IMR-90 (cell line): ENCODE measurements around the gene CFAP73. TPM values are rescaled to one million over a fixed set of nuclear protein-coding genes. Genes with fewer than 3 reads are reported as not detected.

Experiments used
- ATAC-seq: fragments of 200-7000 bp; cut with Tn5 transposase; 2 replicates; pipeline ENCODE4 v1.9.1; 2020; ENCODE audit warnings: low read depth, mild to moderate bottlenecking, moderate library complexity
- BruUV-seq: library from RNA; stranded (reverse); fragments of 400-500 nt; replicated peaks from 2 replicates; lab custom pipeline; 2021; lab: Mats Ljungman, UMichigan
- CTCF ChIA-PET: fragments of 300-600 bp; formaldehyde crosslinking; extraction: SDS; loops from one replicate; lab custom pipeline; 2021; ENCODE audit warnings: antibody characterized with exemption; lab: Yijun Ruan, JAX
- POLR2A ChIA-PET: fragments of 300-600 bp; sonication (Branson Sonifier 250); formaldehyde crosslinking; loops from one replicate; lab custom pipeline; 2022; ENCODE audit warnings: antibody characterized with exemption; ENCODE audit not compliant: unreplicated experiment; lab: Charles Lee
- DNase-seq: peaks from one replicate; pipeline ENCODE4 v3.0.0; 2013
- H2AFZ ChIP-seq: replicated peaks from 2 replicates; pipeline ENCODE3; 2013; ENCODE audit warnings: low read length, mild to moderate bottlenecking; ENCODE audit not compliant: poor library complexity
- H2AK5ac ChIP-seq: 2 replicates; pipeline ENCODE4 v1.6.1; 2013; ENCODE audit warnings: low read depth, low read length, inconsistent platforms
- H2AK9ac ChIP-seq: replicated peaks from 2 replicates; pipeline ENCODE3; 2013; ENCODE audit warnings: mild to moderate bottlenecking, low read depth, low read length, moderate library complexity; ENCODE audit not compliant: poor library complexity
- H2BK120ac ChIP-seq: 2 replicates; pipeline ENCODE4 v1.6.1; 2013; ENCODE audit warnings: low read depth, low read length, inconsistent platforms
- H2BK15ac ChIP-seq: 3 replicates; pipeline ENCODE4 v1.6.1; 2013; ENCODE audit warnings: low read depth, low read length, inconsistent platforms
- H2BK20ac ChIP-seq: 2 replicates; pipeline ENCODE4 v1.6.1; 2013; ENCODE audit warnings: low read depth, mild to moderate bottlenecking, inconsistent platforms, low read length, moderate library complexity
- H2BK5ac ChIP-seq: 2 replicates; pipeline ENCODE4 v1.6.1; 2013; ENCODE audit warnings: mild to moderate bottlenecking, low read depth, low read length, inconsistent platforms; ENCODE audit not compliant: poor library complexity, severe bottlenecking
- H3K14ac ChIP-seq: replicated peaks from 2 replicates; pipeline ENCODE4 v1.6.1; 2013; ENCODE audit warnings: low read depth, low read length, inconsistent platforms
- H3K18ac ChIP-seq: 2 replicates; pipeline ENCODE4 v1.6.1; 2013; ENCODE audit warnings: low read depth, low read length, control low read depth
- H3K23ac ChIP-seq: 2 replicates; pipeline ENCODE4 v1.6.1; 2013; ENCODE audit warnings: low read depth, low read length, inconsistent platforms
- H3K27ac ChIP-seq: 2 replicates; pipeline ENCODE4 v1.5.1; 2013; ENCODE audit warnings: mild to moderate bottlenecking, control low read depth, low read length; ENCODE audit not compliant: insufficient read depth
- H3K27me3 ChIP-seq: 2 replicates; pipeline ENCODE4 v1.6.1; 2013; ENCODE audit warnings: low read length; ENCODE audit not compliant: control insufficient read depth, insufficient read depth
- H3K36me3 ChIP-seq: 2 replicates; pipeline ENCODE4 v1.6.1; 2013; ENCODE audit warnings: low read length, mixed read lengths; ENCODE audit not compliant: control insufficient read depth, insufficient read depth
- H3K4ac ChIP-seq: 2 replicates; pipeline ENCODE4 v1.6.1; 2013; ENCODE audit warnings: low read depth, low read length, inconsistent platforms
- H3K4me1 ChIP-seq: 2 replicates; pipeline ENCODE4 v1.6.1; 2013; ENCODE audit warnings: low read length, mixed read lengths; ENCODE audit not compliant: control insufficient read depth, insufficient read depth
- H3K4me2 ChIP-seq: 2 replicates; pipeline ENCODE4 v1.6.1; 2013; ENCODE audit warnings: low read depth, mild to moderate bottlenecking, control low read depth, low read length, moderate library complexity
- H3K4me3 ChIP-seq: 2 replicates; pipeline ENCODE4 v1.5.1; 2013; ENCODE audit warnings: low read depth, mild to moderate bottlenecking, control low read depth, low read length, moderate library complexity; ENCODE audit not compliant: insufficient read depth
- H3K56ac ChIP-seq: 2 replicates; pipeline ENCODE4 v1.6.1; 2013; ENCODE audit warnings: low read length, inconsistent platforms; ENCODE audit not compliant: insufficient read depth; ENCODE audit errors: extremely low read depth
- H3K79me1 ChIP-seq, 2 experiments: 2 replicates each; pipeline ENCODE4 v1.6.1; 2013; ENCODE audit warnings: low read length in 2 of 2, inconsistent platforms in 1 of 2, low read depth in 1 of 2
- H3K9ac ChIP-seq: 2 replicates; pipeline ENCODE4 v1.6.1; 2013; ENCODE audit warnings: low read depth, low read length, control low read depth
- H3K9me1 ChIP-seq: 2 replicates; pipeline ENCODE4 v1.6.1; 2013; ENCODE audit warnings: low read length, inconsistent platforms; ENCODE audit not compliant: insufficient read depth
- H3K9me3 ChIP-seq: 2 replicates; pipeline ENCODE4 v1.6.1; 2013; ENCODE audit warnings: low read length; ENCODE audit not compliant: control insufficient read depth, insufficient read depth
- H4K20me1 ChIP-seq: 2 replicates; pipeline ENCODE4 v1.6.1; 2013; ENCODE audit warnings: low read length, inconsistent platforms; ENCODE audit not compliant: insufficient read depth
- H4K5ac ChIP-seq: 2 replicates; pipeline ENCODE4 v1.6.1; 2013; ENCODE audit warnings: mild to moderate bottlenecking, low read depth, low read length, control low read depth
- H4K8ac ChIP-seq, 2 experiments: 2 replicates each; pipeline ENCODE4 v1.6.1; 2013; ENCODE audit warnings: low read depth in 2 of 2, low read length in 2 of 2, control low read depth in 1 of 2, inconsistent platforms in 1 of 2
- H4K91ac ChIP-seq: 2 replicates; pipeline ENCODE4 v1.6.1; 2013; ENCODE audit warnings: low read depth, low read length, inconsistent platforms; ENCODE audit not compliant: insufficient read depth
- CEBPB ChIP-seq: IDR thresholded peaks from 2 replicates; pipeline ENCODE4 v1.6.1; 2012; ENCODE audit warnings: low read depth, low read length, improper control_type of control experiment
- ELK1 ChIP-seq: fragments of 150-350 bp; IDR thresholded peaks from 2 replicates; pipeline ENCODE4 v1.6.1; 2016; ENCODE audit warnings: low read depth, mild to moderate bottlenecking, low read length, moderate library complexity, borderline replicate concordance
- FOS ChIP-seq: fragments of 150-350 bp; IDR thresholded peaks from 2 replicates; pipeline ENCODE4 v1.6.1; 2016; ENCODE audit warnings: low read depth, low read length
- WGBS, 2 experiments: methylation state at CpG; one replicate each; pipeline versions ENCODE4 v1.1.5 to v1.1.7; 2013; ENCODE audit warnings: missing lambda C conversion rate in 2 of 2; ENCODE audit not compliant: insufficient read length in 1 of 2; ENCODE audit errors: extremely low coverage in 2 of 2; 5-methylcytosine and 5-hydroxymethylcytosine counted together
- dilution Hi-C: fragments of 300-500 bp; cut with HindIII; formaldehyde crosslinking; loops from one replicate; pipeline ENCODE4 v1.14.3; 2018; ENCODE audit warnings: low sequenced_read_pairs; ENCODE audit not compliant: unreplicated experiment
- in situ Hi-C: fragments of 300-500 bp; cut with MboI; formaldehyde crosslinking; loops from 3 replicates; pipeline ENCODE4 v1.14.3; 2019; ENCODE audit warnings: low sequenced_read_pairs, inconsistent platforms, mixed read lengths
- intact Hi-C: fragments of 100-400 bp; cut with micrococcal nuclease; formaldehyde crosslinking; loops from 2 replicates; pipeline ENCODE4 v1.10.0; 2022
- polyA plus RNA-seq, 3 experiments: library from polyadenylated mRNA; depleted of rRNA; stranded (reverse); fragments of >200 nt; gene quantifications; 2 replicates each; pipeline ENCODE4 v1.2.3, GENCODE V29; 2012; ENCODE audit warnings: low replicate concordance in 1 of 3
- total RNA-seq: library from RNA; depleted of rRNA; stranded (reverse); fragments of >200 nt; gene quantifications from 2 replicates; pipeline ENCODE4 v1.2.3, GENCODE V29; 2012

The CFAP73 gene
- total and polyA plus RNA-seq, 2 of the 4 experiments (the other 2 are of a cell fraction), result not detected

DNA sequence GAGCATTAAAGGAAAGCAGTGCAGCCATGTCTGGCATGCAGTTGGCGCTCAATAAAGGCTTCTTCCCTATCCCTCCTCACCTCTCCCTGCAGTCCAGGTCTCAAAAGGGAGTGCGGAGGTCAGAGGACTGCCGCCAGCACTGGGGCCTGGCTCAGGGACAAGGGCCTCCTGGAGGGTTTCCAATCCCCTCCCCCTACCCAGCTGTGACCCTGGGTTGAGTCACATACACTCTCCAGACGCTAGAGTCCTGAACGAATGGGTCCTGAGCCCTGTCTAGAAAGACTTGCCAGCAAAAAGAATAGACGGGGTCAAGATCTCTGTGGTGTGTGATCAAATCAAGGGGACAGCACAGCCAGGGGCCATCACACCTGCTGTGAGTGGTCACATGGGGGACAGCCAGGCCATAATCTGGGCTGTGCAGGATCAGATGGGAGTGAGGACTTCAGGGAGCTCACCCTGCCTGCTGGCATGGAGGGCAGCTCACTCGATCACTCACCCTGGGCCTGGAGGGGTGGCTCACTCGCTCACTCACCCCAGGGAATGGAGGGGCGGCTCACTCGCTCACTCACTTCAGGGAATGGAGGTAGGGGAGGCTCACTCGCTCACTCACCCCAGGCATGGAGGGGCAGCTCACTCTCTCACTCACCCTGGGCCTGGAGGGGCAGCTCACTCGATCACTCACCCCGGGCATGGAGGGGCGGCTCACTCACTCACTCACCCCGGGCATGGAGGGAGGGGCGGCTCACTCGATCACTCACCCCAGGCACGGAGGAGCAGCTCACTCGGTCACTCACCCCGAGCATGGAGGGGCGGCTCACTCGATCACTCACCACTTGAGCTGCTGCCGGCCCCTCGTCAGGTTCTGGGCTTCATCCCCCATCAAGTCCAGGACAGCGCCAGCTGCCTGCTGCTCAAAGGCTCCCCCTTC, 12.8 kb downstream of the CFAP73 start:
- Histone ChIP-seq H2BK20ac (no peak overlapping the region), H3K9ac (no peak overlapping the region), H3K23ac (no peak overlapping the region), H3K4ac (no peak overlapping the region), H3K18ac (no peak overlapping the region), H3K36me3 (peaks cover 58% of the 10 kb centered on the region), H2BK120ac (no peak overlapping the region), H3K4me1 (peaks cover 8% of the 10 kb centered on the region), H3K4me3 (no peak overlapping the region), H2BK5ac (no peak overlapping the region), H3K56ac (no peak overlapping the region), H2AK9ac (no peak overlapping the region), H2BK15ac (no peak overlapping the region), H3K14ac (no peak overlapping the region), H4K5ac (no peak overlapping the region), H3K4me2 (no peak overlapping the region), H3K9me1 (peaks cover 4% of the 10 kb centered on the region; the same call in 1 of the 2 replicates), H3K27me3 (no peaks in the 10 kb centered on the region), H4K20me1 (peaks cover 3% of the 10 kb centered on the region; the same call in 1 of the 2 replicates), H3K27ac (no peak overlapping the region), H2AK5ac (no peak overlapping the region), H4K8ac (no peak overlapping the region), H3K79me1 (no peaks in the 10 kb centered on the region; a peak in 1 of 4 replicates), H2AFZ (peak overlapping the region; percentile 60), H4K91ac (no peak overlapping the region), H3K9me3 (no peaks in the 10 kb centered on the region)
- dilution Hi-C loops (no loop called here), intact Hi-C loops (no loop called here), in situ Hi-C loops (no loop called here)
- TF ChIP-seq ELK1 (no peak), CEBPB (no peak), FOS (0 out of 2 replicates have a peak, but pooled peaks have one; percentile 8)
- ATAC-seq (peak; percentile 58), DNase-seq (peak; percentile 50)
- no TSS peak for BruUV-seq
- 95% methylated on average over 4 of the region's 25 CpGs; no CpG with 5 or more reads in 1 of the 2 experiments for WGBS, 2 experiments
- ChIA-PET CTCF (no interaction called here), POLR2A (no interaction called here)
